Stimulated activated CD8-positive, alpha-beta memory T cell treated with anti-CD3 and anti-CD28 coated beads, Interleukin-7, amount 100 ng/mL, for 4 hours (primary cell): ENCODE data around the gene TCF12.

Experiments
- DNase-seq, 2 donors: peaks; one replicate each; pipeline ENCODE4 v3.0.0-alpha.2; 2020; ENCODE audit warnings: low read depth in 2 of 2

Gene TCF12

GRCh38 chr15:57017024-57017423 is 98.6 kb downstream of the TCF12 start:
- no peak for DNase-seq

GRCh38 chr15:57018151-57018550 is 99.7 kb downstream of the TCF12 start:
- DNase-seq: no peak

GRCh38 chr15:57019496-57020160 is 101.2 kb downstream of the TCF12 start:
- DNase-seq: no peak

GRCh38 chr15:57025264-57025926 is 107.0 kb downstream of the TCF12 start:
- no peak for DNase-seq

GRCh38 chr15:57026016-57026592 is 107.7 kb downstream of the TCF12 start:
- no peak for DNase-seq

GRCh38 chr15:57027596-57027995 is 109.2 kb downstream of the TCF12 start:
- DNase-seq: no peak

- DNase-seq: no peak
Observed at GRCh38 chr15:57028176-57028575, 109.7 kb downstream of the TCF12 start.

- DNase-seq: no peak
Observed at GRCh38 chr15:57030011-57030410, 111.6 kb downstream of the TCF12 start.

- no peak for DNase-seq
Observed at GRCh38 chr15:57031082-57031481, 112.6 kb downstream of the TCF12 start.

- DNase-seq: no peak
Observed at GRCh38 chr15:57031605-57032004, 113.2 kb downstream of the TCF12 start.

- DNase-seq: no peak
Observed at GRCh38 chr15:57032338-57032737, 113.9 kb downstream of the TCF12 start.

GRCh38 chr15:57033715-57034439 is 115.4 kb downstream of the TCF12 start:
- DNase-seq: no peak

GRCh38 chr15:57034613-57035012 is 116.2 kb downstream of the TCF12 start:
- DNase-seq: no peak

GRCh38 chr15:57035664-57036063 is 117.2 kb downstream of the TCF12 start:
- DNase-seq: no peak

- DNase-seq: no peak
Observed at GRCh38 chr15:57036352-57036751, 117.9 kb downstream of the TCF12 start.

- DNase-seq: no peak
Observed at GRCh38 chr15:57037548-57037947, 119.1 kb downstream of the TCF12 start.

GRCh38 chr15:57038040-57038439 is 119.6 kb downstream of the TCF12 start:
- DNase-seq: no peak

GRCh38 chr15:57038496-57038895 is 120.1 kb downstream of the TCF12 start:
- no peak for DNase-seq

- DNase-seq: no peak
Observed at GRCh38 chr15:57041416-57041815, 123.0 kb downstream of the TCF12 start.

GRCh38 chr15:57044072-57044702 is 125.7 kb downstream of the TCF12 start:
- no peak for DNase-seq

- DNase-seq: no peak
Observed at GRCh38 chr15:57044970-57045369, 126.5 kb downstream of the TCF12 start.

GRCh38 chr15:57045741-57046382 is 127.4 kb downstream of the TCF12 start:
- DNase-seq: no peak
